ENCODE results near the gene ANKFN1.

Gene ANKFN1

DNA sequence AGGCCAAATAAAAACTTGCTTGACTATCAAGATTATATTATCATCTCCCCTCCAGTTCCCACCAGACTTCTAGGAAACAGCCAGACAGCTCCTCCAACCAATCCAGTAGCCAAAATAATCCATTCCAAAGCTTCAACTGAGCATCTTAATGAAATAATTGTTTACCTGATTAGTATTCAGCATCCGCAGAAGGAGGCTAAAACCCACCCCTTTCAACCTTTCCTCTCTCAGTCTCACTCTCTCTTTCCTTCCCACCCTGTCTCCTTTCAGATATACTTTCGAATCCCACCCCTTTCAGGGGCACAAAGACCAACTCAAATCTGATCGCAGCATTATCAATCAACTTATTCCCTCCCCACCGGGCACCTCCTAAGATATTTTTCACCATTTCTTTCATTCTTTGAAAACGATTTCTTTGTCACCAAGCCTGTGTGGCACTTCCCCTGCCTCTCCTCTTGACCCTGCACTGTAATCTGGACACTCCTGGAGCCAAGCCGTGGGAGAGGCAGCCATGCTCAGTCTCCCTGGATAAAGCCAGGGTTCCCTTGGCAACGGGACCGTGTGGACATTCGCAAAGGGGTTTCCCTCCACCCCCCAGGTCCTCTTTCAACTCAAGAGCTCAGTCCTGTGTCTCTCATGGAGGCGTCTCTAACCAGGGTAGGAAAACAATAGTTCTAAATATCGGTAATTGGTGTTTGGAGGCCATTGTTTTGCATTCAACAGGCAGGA lies at the start of gene ANKFN1:
TSS of gene ANKFN1 (plus strand) at position 602 of the 729 bp plus-strand sequence. CDS start 59,193 bp downstream, outside the sequence.
- Histone ChIP-seq H3K27ac (no peak within 1 kb of the TSS), H3K4me3 (no peak within 1 kb of the TSS)

DNA sequence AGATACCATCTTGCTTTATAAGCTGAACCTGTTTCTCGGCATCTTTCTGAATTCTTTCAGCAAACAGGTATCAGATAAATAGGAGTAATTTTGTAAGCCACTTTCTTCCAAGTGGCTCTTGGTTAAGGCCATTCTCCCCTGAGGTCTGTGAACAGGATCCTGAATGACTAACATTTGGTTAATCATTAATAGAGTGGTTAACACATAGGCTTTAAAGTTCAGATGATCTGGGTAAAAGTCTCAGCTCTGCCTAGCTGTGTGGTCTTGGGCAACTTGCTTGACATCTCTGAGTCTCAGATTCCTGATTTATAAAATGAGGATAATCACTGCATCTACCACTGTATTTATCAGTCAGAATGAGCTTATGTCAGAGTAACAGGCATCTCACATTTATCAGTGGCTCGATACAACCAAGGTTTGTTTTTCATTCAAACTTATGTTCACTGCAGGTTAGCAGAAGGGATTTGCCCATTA lies 44.4 kb upstream of the ANKFN1 start:
- no peak overlapping the region for H3K27ac ChIP-seq
- H3K4me3 ChIP-seq = no peak overlapping the region

DNA sequence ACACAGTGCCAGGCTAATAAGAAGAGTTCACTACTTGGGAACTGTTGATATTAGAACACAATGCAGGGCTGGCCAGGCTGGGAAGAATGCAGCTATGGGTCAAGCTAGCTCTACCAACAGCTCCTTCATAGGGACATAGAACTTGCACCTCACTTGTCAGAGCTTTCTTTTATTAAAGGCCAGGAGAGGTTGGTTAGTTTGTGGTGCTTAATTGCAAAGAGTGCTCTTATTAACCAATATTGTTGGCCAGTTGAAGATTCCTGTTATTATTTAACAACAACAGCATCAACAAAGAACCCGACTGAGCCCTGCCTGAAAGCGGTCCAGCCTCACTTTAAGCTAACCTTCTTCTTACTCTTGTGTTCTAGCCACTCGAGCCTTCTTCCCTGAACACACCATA lies 43.4 kb upstream of the ANKFN1 start:
- no peak overlapping the region for H3K27ac ChIP-seq

DNA sequence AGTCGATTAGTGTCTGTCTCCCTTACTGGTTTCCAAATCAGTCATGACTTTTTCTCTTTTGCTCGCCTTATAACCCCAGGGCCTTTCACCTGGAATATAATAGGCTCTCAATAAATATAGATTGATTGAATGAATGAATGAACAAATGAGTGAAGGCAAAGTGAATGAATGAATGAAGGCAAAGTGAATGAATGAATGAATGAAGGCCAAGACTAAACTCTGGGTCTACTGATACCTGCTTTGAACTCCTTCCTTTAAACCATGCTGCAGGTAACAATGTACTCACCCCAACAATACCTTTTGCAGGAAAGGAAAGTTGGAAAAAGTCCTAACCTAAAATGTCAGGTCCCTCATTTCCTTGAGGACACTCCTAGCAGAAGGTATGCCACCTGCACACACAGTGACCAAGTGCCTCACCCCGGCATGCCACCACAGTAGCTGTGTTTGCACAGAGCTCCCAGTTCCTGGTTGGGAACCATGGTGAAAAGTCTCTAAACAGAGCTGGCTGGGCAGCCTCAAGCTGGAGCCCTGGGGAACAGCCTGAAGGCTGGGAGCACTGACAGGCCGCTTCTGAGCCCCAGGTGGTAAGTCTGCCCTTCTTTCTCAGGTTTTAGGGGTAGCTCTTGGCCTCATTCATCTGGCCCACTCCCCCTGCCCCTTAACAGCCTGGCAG lies 42.7 kb upstream of the ANKFN1 start:
- Histone ChIP-seq H3K4me3 (no peak overlapping the region), H3K27ac (no peak overlapping the region)

More for the DNA sequence above, 43.4 kb upstream of the ANKFN1 start:
- H3K4me3 ChIP-seq = no peak overlapping the region

DNA sequence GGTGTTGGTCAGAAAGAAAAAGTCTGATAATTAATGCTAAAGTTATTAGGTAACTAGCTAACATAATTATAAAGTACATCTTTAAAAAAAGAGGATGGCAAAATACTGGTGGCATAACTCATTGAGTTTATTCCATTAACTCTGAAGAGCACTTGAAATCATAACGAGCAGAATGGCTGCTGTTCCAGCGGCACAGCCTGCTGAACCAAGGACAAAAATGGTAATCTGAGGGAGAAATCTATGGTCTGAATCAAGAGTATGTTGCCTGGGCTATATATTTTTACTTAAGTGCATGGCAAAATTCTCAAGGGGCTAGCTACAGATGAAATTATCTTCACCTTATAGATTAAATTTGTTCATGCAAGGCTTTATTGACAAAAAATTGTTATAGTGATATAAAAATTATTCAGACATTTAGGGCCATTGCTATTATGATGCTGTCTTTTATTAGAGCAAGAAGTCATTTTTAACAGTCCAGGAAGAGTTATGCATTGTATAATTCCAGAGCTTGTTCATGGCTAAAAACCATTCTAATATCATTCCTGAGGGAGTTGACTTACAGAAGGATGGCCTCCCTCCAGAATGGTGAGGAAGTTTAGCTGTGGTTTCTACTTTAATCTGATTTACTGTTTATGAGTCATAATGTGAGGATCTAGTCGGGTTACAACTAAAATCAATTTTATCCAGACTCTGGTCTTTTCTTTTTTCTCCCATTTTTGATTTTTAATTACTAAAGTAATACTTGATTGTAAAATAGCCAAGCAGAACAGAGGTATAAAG lies 41.4 kb upstream of the ANKFN1 start:
- Histone ChIP-seq H3K27ac (no peak overlapping the region), H3K4me3 (no peak overlapping the region)

DNA sequence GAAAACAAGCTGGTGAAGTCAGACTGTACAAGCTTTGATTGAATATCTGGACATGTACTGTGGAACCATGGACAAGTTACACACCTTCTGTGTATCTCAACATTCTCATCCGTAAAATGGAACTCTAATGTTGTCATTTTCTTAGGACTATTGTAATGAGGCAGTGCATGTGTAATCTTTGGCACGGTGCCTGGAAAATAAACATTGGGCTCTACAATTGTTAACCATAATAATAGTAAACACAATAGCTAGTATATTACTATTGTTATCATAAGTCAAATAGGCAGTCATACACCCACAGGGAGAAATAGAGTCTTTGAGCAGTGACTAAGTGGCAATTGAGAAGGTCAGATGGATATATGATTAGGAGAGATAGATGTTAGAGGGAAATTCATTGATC lies 39.8 kb upstream of the ANKFN1 start:
- Histone ChIP-seq H3K4me3 (no peak overlapping the region), H3K27ac (no peak overlapping the region)

GRCh38 chr17:56114469-56114868 lies 38.8 kb upstream of the ANKFN1 start:
- no peak overlapping the region for H3K4me3 ChIP-seq
- H3K27ac ChIP-seq = no peak overlapping the region

- no peak overlapping the region for H3K27ac ChIP-seq
- H3K4me3 ChIP-seq = no peak overlapping the region
Observed at GRCh38 chr17:56119191-56119590, 34.1 kb upstream of the ANKFN1 start.

DNA sequence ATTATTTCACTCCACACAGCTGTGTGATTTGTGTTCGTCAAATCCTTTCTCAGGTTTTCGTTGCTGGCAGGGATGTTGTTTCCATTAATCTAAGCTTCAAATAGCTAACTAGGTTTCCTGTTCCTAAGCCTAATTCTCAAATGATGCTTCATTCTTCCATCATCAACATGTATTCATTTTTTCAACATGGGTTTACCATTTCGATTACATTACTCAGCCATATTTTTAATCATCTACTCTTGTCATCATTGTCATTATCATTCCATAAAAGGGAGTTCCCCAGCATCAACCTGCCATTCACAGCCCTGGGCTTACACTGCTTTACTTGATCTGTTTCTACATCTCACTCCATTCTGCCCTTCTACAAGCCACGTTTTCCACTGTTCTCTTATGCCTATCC lies 33.3 kb upstream of the ANKFN1 start:
- Histone ChIP-seq H3K27ac (no peak overlapping the region), H3K4me3 (no peak overlapping the region)

- Histone ChIP-seq H3K4me3 (no peak overlapping the region), H3K27ac (no peak overlapping the region)
Observed at GRCh38 chr17:56121191-56122051, 31.9 kb upstream of the ANKFN1 start.

DNA sequence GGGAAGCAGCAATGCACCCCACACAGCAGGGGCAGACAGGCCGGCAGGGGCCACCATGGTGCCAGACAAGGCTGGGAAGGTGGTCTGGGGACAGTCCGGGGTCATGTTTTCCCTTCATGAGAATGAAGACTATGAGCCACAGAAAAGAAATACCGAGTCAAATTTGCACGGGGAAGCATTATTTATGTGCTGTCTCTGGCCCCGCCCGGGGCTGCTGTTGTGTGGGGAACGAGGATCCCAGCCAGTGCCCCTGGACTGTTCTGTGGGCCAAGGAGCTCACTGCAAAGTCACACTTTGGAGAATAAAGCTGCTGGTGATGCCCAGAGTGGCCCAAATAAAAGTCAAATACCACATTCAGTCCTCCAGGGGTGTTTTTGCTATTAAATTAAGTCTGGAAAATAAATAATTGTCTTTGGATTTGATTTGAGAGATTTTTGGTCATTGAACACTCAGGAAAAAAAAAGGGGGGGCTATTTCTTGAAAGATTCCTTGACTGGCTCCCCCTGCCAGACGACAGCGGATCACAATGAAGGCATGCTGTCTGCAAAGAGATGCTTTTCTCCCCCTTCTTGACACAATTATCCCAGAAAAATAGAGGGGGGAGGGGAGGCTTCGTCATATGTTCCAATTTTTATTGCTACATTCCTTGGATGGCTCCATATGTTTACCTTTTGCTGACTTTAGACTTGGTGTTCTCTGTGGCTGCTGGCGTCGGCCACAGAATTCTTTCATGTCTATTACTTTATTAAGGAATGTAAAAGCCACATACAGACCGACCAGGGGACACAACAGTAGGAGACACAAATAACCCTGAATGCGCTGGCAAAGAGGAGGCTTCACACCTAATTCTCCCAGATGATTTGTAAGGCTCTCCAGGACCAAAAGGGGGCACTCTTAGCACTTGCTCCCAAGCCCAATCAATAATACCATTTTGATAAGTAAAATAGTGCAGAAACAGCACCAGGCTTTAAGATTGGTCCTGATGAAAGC lies 27.1 kb upstream of the ANKFN1 start:
- Histone ChIP-seq H3K4me3 (no peak overlapping the region), H3K27ac (no peak overlapping the region)

GRCh38 chr17:56130026-56130425 lies 23.2 kb upstream of the ANKFN1 start:
- H3K4me3 ChIP-seq = no peak overlapping the region
- no peak overlapping the region for H3K27ac ChIP-seq

GRCh38 chr17:56130631-56131030 lies 22.6 kb upstream of the ANKFN1 start:
- Histone ChIP-seq H3K4me3 (no peak overlapping the region), H3K27ac (no peak overlapping the region)

DNA sequence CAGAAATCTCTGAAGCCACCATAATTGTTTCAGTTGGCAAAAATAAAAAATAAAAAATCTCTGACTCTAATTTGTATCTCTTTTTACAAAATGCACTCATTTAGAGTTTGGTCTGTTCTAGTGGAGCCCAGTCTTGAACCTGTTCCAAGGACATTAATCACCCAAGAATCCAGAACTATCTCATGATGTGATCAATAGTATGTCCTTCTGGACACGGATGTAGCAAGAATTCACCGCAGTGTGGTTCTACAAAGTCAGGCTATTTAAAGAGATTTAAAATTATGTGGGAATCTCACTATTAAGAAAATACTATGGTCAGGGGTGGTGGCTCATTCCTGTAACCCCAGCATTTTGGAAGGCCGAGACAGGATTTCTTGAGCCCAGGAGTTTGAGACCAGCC lies 21.8 kb upstream of the ANKFN1 start:
- Histone ChIP-seq H3K27ac (no peak overlapping the region), H3K4me3 (no peak overlapping the region)

DNA sequence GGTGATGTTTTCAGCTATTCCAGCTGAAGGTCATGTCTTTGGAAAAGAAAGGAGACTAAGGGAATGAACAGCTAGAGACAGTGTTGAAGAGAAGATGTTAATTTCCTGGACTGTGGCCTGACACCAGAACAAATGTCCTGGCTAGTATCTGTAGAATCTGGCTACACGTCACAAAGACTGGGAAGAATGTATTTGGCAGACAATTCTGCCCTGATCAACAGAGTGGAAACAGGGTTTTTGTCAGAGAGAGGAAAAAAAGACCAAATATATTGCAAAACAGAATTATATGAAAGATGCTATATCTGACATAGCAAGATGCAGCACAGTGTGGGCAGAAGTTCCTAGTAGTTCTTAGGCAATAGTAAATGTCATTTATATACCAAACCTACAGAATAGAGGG lies 17.0 kb upstream of the ANKFN1 start:
- no peak overlapping the region for H3K27ac ChIP-seq

DNA sequence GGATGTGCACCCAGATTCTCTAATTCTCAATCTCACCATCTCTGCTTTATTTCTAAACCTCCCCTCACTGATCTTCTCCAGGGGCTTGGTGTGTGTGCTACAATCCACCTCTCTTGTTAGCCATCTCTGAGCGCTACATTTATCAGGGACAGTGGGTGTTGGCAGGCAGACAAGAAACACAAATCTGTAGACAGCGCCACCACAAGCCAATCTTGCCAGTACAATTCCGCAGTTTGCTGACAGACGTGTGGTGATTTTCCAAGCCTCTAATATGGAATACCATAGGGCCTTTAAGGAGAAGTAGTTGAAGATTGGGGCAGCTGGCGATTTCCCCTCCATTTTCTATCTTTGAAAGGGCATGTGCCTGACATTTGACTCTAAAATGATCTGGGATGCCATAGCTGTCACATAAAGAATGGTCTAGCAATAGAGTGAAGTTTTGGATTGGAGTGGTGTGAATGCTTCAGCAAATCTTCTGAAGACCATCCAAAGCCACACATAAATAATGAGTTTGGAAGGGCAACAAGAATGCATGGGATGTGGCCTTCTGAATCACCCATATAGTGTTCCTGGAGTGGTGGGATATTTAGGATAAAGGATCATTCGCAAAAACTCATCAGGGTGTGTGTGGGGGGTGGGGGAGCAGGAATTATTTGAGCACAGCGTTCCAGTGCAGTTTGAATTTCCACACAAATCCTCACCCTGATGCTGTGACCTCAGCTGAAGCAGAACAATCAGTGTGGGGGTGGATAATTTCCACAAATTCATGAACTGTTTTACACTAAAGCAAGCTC lies 12.0 kb upstream of the ANKFN1 start:
- no peak overlapping the region for H3K4me3 ChIP-seq
- no peak overlapping the region for H3K27ac ChIP-seq

More for the DNA sequence above, 17.0 kb upstream of the ANKFN1 start:
- H3K4me3 ChIP-seq = no peak overlapping the region

DNA sequence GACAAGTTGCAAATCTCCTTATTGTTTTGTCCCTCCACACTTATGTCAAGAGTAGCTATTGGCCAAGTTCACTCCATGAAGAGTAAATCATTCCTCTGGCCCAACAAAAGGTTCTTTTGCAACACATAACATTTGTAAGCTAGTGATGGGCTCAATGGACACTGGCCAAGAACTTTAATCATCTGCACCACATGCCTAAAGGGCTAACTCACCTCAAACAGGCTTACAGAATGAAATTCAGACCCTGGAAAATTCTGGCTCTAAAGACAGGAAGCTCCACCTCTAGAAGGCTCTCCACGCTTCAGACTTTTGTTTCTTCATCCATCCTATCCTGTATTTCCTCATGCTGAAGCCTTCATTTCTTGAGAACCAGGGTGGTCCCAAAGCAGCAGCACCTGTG lies 10.9 kb upstream of the ANKFN1 start:
- H3K4me3 ChIP-seq = no peak overlapping the region

GRCh38 chr17:56142781-56143180 lies 10.5 kb upstream of the ANKFN1 start:
- H3K27ac ChIP-seq = no peak overlapping the region

More for the DNA sequence above, 10.9 kb upstream of the ANKFN1 start:
- no peak overlapping the region for H3K27ac ChIP-seq

More at GRCh38 chr17:56142781-56143180, 10.5 kb upstream of the ANKFN1 start:
- no peak overlapping the region for H3K4me3 ChIP-seq

Data from skin epidermis (tissue), 12 donors.